Duodenal mucosa (tissue), 2 donors: ENCODE measurements around the gene PAM16.

Experiments used
- H3K27ac ChIP-seq: one replicate; pipeline ENCODE4 v1.7.0; 2013; ENCODE audit warnings: low read depth, low read length
- H3K27me3 ChIP-seq, 2 donors: one replicate each; pipeline ENCODE4 v1.7.0; 2013; ENCODE audit warnings: low read length in 2 of 2, control low read depth in 1 of 2; ENCODE audit not compliant: insufficient read depth in 2 of 2, control insufficient read depth in 1 of 2
- H3K36me3 ChIP-seq, 2 donors: one replicate each; pipeline ENCODE4 v1.7.0; 2013; ENCODE audit warnings: low read length in 2 of 2, control low read depth in 1 of 2; ENCODE audit not compliant: insufficient read depth in 2 of 2, control insufficient read depth in 1 of 2
- H3K4me1 ChIP-seq, 2 donors: one replicate each; pipeline ENCODE4 v1.7.0; 2013; ENCODE audit warnings: low read length in 2 of 2, control low read depth in 1 of 2; ENCODE audit not compliant: insufficient read depth in 2 of 2, control insufficient read depth in 1 of 2
- H3K4me3 ChIP-seq, 2 donors: one replicate each; pipeline ENCODE4 v1.7.0; 2013; ENCODE audit warnings: low read length in 2 of 2, low read depth in 1 of 2
- H3K9ac ChIP-seq, 2 donors: one replicate each; pipeline ENCODE4 v1.7.0; 2013; ENCODE audit warnings: low read length in 2 of 2, low read depth in 1 of 2
- H3K9me3 ChIP-seq, 2 donors: one replicate each; pipeline ENCODE4 v1.7.0; 2013; ENCODE audit warnings: low read length in 2 of 2, control low read depth in 1 of 2; ENCODE audit not compliant: control insufficient read depth in 1 of 2

PAM16 gene

DNA sequence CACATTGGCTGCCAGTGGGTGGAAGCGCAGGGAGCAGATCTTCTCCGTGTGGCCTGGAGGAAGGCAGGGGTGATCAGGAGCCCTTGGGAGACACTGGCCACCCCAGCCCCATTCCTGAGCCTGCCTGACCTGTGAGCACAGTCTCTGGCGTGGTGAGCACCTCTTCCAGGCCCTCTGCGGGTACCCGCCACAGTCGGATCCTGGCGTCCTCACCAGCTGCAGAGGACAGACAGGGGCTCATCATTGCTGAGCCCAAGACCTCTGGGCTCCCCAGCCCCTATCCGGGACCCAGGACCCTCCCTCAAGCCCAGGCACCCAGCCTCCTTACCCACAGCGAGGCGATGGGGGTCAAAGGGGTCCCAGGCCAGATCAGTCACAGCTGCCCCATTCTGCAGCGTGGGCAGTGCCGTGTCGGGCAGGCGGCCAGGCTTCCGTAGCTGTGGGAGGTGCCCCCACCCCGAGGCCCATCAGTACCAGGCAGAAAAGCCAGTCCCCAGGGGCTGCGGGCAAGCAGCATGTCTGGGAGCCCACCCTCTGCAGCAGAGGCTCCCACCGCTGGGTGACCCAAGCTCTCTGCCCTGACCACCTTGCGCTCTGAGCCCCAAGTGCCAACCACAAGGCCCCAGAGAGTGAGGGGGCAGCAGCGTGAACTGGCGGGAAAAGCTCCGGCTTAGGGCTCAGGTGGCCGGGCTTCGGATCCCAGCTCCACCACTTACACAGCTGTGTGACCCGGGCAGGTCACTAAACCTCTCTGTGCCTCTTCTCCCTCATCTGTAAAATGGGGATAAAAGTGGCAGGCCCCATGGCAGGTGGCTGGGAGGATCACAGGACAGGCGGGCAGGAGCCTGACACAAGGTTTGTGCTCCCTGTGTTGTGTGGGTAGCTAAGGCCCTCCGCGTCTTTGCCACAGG is 10.2 kb upstream of the PAM16 start:
- no peak overlapping the region for H3K9ac ChIP-seq
- H3K9me3 ChIP-seq = no peaks in the 10 kb centered on the region
- no peaks in the 10 kb centered on the region for H3K27me3 ChIP-seq
- no peaks in the 10 kb centered on the region for H3K4me1 ChIP-seq
- no peak overlapping the region for H3K27ac ChIP-seq
- H3K4me3 ChIP-seq = no peak overlapping the region
- H3K36me3 ChIP-seq = peaks cover 23 to 57% of the 10 kb centered on the region in 2 donors

DNA sequence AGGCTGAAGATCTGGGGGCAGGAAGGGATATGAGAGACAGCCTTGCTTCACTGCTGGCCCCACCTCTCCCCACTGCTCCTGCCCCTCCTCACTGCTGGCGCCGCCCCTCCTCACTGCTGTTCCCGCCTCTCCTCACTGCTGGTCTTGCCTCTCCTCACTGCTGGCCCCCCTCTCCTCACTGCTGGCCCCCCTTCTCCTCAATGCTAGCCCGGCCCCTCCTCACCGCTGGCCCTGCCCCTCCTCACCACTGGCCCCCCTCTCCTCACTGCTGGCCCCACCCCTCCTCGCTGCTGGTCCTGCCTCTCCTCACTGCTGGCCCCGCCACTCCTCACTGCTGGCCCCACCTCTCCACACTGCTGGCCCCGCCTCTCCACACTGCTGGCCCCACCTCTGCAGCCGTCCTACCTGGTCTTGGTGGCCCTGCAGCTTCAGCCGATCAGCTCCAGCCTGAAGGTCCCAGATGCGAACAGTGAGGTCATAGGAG is 9.5 kb upstream of the PAM16 start:
- H3K36me3 ChIP-seq = peaks cover 23 to 57% of the 10 kb centered on the region in 2 donors
- H3K9me3 ChIP-seq = no peaks in the 10 kb centered on the region
- H3K27ac ChIP-seq = no peak overlapping the region
- no peaks in the 10 kb centered on the region for H3K4me1 ChIP-seq
- no peak overlapping the region for H3K9ac ChIP-seq
- no peaks in the 10 kb centered on the region for H3K27me3 ChIP-seq
- no peak overlapping the region for H3K4me3 ChIP-seq

DNA sequence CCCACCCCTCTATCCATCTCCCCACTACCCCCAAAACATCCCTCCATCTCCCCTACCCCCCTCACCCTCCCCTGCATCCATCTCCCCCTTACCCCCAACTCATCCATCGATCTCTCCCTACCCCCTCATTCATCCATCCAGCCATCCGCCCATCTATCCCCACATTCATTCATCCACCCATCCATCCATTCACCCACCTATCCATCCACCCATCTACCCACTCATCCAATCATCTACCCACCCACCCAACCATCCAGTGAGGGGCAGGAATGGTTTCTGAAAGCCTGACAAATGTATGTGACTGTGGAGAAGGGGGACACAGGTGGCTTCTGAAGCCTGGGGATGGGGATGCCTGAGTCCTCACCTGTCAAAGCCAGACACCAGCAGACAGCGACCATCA is 8.8 kb upstream of the PAM16 start:
- peaks cover 23 to 56% of the 10 kb centered on the region in 2 donors for H3K36me3 ChIP-seq
- H3K27me3 ChIP-seq = no peaks in the 10 kb centered on the region
- no peaks in the 10 kb centered on the region for H3K4me1 ChIP-seq
- H3K4me3 ChIP-seq = no peak overlapping the region
- no peak overlapping the region for H3K27ac ChIP-seq
- no peak overlapping the region for H3K9ac ChIP-seq
- no peaks in the 10 kb centered on the region for H3K9me3 ChIP-seq

DNA sequence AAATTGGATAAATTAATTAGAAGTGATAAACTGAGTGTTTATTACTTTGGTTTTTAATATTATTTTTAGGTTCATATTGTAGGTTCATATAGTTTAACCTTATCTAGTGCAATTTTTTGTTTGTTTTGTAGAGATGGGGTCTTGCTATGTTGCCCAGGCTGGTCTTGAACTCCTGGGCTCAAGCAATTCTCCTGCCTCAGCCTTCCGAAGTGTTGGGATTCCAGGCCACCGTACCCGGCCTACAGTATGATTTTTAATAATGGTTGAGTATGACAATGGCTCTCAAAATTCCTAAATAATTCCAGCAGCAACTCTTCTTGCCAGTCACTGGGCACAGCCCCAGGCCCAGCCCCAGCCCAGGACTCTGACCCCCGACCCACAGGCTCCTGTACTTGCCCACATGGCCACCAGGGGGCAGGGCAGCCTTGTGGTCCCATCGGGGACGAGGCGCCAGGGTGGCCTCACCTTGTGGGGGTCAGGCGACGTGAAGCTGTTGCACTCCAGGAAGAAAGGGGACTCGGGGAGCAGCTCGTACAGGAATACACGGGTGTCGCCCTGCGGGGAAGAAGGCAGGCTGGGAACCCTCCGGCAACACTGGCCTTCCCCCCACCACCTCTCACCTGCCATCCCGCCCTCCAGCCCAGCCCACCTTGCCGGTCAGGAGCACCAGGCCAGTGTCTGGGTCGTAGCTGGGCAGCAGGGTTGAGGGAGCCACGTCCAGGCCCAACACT is 7.9 kb upstream of the PAM16 start:
- no peak overlapping the region for H3K4me3 ChIP-seq
- no peak overlapping the region for H3K9ac ChIP-seq
- H3K27me3 ChIP-seq = no peaks in the 10 kb centered on the region
- H3K36me3 ChIP-seq = peaks cover 23 to 57% of the 10 kb centered on the region in 2 donors
- no peak overlapping the region for H3K27ac ChIP-seq
- no peaks in the 10 kb centered on the region for H3K9me3 ChIP-seq
- no peaks in the 10 kb centered on the region for H3K4me1 ChIP-seq

DNA sequence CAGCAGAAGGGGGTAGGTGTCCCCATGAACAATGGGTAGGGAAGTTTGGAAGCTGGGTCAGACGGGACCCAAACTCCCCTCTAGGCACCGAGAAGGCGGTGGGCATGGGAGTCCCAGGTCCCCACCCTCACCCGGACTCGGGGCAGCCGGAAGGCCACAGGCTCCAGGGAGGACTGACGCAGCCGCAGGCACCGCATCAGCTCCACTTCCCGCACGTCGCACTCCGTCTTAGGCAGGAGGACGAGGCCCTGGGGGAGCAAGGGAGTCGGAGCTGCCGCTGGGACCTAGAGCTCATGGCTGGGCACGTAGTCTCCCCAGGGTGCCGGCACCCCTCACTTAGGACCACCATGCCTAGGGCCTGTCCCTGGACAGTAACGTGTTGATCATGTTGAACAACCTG is 7.1 kb upstream of the PAM16 start:
- peaks cover 23 to 55% of the 10 kb centered on the region in 2 donors for H3K36me3 ChIP-seq

DNA sequence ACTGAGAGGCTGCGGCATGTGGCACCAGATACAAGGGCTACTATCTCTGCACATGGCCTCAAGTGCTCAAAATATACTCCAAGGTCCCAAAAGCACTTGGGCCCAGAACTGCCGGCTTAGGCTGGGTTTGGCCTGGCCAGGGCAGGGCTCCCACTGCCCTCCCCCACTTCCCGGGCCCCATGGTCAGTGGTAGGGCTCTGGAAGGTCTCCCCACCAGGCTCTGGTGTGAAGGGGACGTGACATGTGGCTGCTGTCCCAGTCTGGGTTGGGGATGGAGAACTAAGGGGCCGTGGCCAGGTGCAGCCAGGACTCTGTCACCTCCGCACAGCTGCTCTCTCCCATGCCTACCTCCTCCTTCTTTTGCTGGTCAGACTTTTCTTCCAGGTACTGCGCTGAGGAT is 5.7 kb upstream of the PAM16 start:
- H3K9me3 ChIP-seq = no peaks in the 10 kb centered on the region
- no peak overlapping the region for H3K9ac ChIP-seq
- peaks cover 16 to 45% of the 10 kb centered on the region in 2 donors for H3K36me3 ChIP-seq
- H3K27ac ChIP-seq = no peak overlapping the region
- no peaks in the 10 kb centered on the region for H3K4me1 ChIP-seq
- H3K27me3 ChIP-seq = no peaks in the 10 kb centered on the region
- H3K4me3 ChIP-seq = no peak overlapping the region

More for the DNA sequence above, 7.1 kb upstream of the PAM16 start:
- H3K4me1 ChIP-seq = no peaks in the 10 kb centered on the region
- H3K4me3 ChIP-seq = no peak overlapping the region
- H3K9me3 ChIP-seq = no peaks in the 10 kb centered on the region
- H3K27me3 ChIP-seq = no peaks in the 10 kb centered on the region
- H3K27ac ChIP-seq = no peak overlapping the region
- H3K9ac ChIP-seq = no peak overlapping the region

DNA sequence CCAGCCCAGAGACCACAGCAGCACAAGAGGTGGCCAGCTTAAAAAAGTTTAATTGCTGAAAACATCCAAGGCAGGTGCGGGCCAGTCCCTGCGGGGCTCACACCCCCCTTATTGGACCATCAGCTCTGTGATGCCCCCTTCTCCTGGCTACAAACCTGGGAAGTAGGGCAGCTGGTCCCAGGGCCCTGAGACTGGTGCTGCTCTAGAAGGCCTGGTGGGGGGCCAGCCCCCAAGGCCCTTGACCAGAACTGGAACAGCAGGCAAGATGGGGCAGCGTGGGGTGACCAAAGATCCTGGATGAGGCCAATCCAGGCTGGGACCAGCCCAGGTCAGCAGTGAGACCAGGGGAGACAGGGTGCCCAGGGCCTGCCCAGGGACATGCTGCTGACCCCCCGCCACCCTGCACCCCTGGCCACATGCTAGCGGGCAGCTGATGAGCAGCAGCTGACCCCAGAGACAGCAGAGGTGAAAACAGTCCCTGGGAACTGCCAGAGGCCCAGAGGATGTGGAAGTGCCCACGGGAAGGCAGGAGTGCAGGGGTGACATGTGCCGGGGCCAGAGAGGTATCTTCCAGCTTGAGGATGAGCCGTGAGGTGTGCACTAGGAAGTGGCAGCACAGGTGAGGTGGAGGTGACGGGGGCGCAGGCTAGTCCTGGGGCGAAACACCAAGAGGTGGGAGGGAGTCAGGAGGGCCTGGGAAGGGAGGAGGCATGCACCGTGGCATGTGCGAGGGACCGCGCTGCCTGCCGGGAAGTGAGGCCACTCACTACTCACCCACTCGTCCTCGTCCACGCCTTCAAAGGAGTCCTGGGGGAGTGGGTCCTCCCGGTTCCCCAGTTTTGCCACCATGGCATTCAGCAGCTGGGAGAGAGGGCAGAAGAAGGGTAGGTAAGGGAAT is 3.6 kb upstream of the PAM16 start:
- H3K9me3 ChIP-seq = no peaks in the 10 kb centered on the region
- no peak overlapping the region for H3K4me3 ChIP-seq
- H3K27ac ChIP-seq = no peak overlapping the region
- peaks cover 10 to 27% of the 10 kb centered on the region in 2 donors for H3K36me3 ChIP-seq
- H3K4me1 ChIP-seq = peaks cover 3 to 6% of the 10 kb centered on the region in 2 donors
- H3K9ac ChIP-seq = no peak overlapping the region
- no peaks in the 10 kb centered on the region for H3K27me3 ChIP-seq

DNA sequence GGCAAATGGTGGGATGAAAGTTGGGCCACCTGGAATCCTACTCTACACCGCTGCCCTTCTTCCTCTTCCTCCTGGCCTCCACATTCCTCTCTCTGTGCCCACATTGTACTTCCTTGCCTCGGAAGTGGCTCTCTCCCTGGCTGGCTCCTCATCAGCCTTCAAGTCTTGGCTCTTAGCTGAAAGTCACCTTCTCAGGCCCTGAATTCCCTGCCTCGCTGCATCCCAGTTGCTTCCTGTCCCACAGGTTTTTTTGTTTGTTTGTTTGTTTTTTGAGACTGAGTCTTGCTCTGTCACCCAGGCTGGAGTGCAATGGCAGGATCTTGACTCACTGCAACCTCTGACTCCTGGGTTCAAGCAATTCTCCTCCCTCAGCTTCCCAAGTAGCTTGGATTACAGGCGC is 2.6 kb upstream of the PAM16 start:
- no peaks in the 10 kb centered on the region for H3K9me3 ChIP-seq
- H3K36me3 ChIP-seq = peaks cover 10 to 26% of the 10 kb centered on the region in 2 donors
- no peaks in the 10 kb centered on the region for H3K27me3 ChIP-seq
- H3K9ac ChIP-seq = no peak overlapping the region
- H3K4me1 ChIP-seq = peaks cover 3 to 6% of the 10 kb centered on the region in 2 donors
- no peak overlapping the region for H3K27ac ChIP-seq
- no peak overlapping the region for H3K4me3 ChIP-seq

DNA sequence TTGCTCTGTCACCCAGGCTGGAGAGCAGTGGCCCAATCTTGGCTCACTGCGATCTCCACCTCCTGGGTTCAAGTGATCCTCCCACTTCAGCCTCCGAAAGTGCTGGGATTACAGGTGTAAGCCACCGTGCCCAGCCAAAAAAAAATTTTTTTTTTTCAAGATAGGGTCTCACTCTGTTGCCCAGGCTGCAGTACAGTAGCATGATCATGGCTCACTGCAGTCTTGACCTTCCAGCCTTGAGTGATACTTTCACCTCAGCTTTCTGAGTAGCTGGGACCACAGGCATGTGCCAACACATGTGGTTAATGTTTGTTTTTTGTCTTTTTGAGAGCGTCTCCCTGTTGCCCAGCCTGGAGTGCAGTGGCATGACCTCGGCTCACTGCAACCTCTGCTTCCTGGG is 1.7 kb upstream of the PAM16 start:
- H3K9me3 ChIP-seq = no peaks in the 10 kb centered on the region
- no peak overlapping the region for H3K4me3 ChIP-seq
- H3K36me3 ChIP-seq = peaks cover 2 to 23% of the 10 kb centered on the region in 2 donors
- no peak overlapping the region for H3K27ac ChIP-seq
- H3K4me1 ChIP-seq = peaks cover 3 to 6% of the 10 kb centered on the region in 2 donors
- H3K27me3 ChIP-seq = no peaks in the 10 kb centered on the region
- no peak overlapping the region for H3K9ac ChIP-seq
